Measurements from ENCODE around the gene SELPLG.

DNA sequence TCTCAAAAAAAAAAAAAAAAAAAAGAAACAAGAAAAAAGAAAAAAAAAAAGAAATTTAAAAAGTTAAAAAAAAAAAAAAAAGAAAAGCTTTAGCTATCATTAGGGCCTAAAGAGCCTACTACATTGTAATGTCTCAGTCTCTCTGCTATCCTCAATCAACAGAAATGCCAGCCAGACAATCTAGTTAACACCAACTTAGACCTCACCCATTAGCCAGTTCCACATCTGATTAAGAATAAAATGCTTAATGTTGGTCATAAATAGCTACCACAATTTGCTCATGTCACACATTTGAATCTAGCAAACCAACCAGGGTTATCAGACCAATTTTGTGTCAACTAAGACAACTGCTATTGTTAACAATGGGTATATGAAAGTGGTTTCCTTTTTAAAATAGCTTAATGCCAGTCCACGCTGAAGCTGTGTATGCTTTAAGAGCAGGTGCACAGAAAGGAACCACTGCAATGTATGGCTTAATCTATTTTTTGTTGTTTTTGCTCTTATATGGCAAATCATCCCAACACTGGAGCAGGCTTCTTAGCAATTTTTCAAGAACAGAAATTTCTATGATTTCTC lies 45.5 kb upstream of the SELPLG start:
- TF ChIP-seq, protein P1, sequence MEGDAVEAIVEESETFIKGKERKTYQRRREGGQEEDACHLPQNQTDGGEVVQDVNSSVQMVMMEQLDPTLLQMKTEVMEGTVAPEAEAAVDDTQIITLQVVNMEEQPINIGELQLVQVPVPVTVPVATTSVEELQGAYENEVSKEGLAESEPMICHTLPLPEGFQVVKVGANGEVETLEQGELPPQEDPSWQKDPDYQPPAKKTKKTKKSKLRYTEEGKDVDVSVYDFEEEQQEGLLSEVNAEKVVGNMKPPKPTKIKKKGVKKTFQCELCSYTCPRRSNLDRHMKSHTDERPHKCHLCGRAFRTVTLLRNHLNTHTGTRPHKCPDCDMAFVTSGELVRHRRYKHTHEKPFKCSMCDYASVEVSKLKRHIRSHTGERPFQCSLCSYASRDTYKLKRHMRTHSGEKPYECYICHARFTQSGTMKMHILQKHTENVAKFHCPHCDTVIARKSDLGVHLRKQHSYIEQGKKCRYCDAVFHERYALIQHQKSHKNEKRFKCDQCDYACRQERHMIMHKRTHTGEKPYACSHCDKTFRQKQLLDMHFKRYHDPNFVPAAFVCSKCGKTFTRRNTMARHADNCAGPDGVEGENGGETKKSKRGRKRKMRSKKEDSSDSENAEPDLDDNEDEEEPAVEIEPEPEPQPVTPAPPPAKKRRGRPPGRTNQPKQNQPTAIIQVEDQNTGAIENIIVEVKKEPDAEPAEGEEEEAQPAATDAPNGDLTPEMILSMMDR (IDR thresholded peaks at IDR 0.05), result no peak
- TF ChIP-seq POLR2A (IDR thresholded peaks at IDR 0.05), result no peak

All from testis (tissue), 2 donors.